ENCODE data around the gene KTI12.
"Not testable (repeated sequence)": the region's sequence is repeated elsewhere in the genome, so short reads cannot be mapped to it uniquely, and the experiment has no call there.

KTI12 gene

DNA sequence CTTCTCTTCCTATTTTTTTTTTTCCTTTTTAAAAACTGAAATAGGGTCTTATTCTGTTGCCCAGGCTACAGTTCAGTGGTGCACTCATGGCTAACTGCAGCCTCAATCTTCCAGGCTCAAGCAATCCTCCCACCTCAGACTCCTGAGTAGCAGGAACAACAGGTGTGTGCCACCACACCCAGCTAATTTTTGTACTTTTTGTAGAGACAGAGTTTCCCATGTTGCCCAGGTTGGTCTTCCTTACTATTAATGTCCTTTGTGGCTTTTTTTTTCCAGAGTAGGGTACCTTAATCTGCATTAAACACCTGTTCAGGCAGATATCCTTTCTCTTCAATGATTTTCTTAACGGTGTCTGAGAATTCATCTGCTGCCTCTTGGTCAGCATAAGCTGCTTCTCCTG is 4.3 kb upstream of the KTI12 start:
- no peak for DNase-seq

DNA sequence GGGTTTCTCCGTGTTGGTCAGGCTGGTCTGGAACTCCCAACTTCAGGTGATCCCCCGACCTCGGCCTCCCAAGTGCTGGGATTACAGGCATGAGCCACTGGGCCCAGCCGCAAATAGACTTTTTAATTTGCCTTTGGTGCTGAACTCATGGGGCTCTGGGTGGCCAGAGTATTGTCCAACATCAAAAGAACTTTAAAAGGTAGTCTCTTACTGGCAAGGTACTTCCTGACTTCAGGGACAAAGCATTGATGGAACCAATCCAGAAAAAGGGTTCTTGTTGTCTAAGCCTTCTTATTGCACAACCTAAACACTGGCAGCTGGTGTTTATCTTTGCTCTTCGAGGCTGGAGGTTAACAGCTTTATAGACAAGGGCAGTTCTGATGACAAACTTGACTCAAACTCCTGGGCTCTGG is 3.8 kb upstream of the KTI12 start:
- no peak for DNase-seq

DNA sequence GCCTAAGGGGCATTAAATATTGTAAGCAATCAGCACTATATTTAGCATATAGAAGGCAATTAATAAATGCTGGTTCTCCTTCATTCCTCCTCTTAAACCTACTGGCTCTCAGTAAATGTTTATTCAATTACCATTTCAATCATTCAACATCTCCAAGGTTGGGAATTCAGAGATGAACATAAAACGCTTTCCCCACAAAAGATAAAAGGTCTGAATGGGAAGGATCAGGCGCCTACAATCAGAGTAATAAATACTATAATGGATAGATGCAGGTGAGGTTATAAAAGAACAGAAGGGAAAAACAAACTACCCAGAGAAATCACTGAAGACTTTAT is 407 bp upstream of the KTI12 start:
- DNase-seq: no peak

DNA sequence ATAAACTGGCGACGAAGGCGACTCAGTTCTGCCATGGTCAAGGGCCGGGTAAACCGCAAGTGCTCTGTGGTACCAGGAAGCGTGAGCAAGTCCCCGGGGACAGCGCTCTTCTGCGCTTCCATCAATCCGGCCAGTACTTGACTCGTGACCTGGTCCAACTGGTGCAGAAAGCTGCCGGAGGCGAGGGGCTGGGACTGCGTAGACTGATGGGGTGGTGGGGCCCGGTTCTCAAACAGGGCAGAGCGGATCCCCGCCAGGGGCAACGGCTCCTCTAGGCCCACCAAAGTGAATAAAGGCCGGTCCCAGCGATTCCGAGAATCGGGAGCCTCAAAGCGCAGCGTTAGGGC is 852 bp downstream of the KTI12 start:
- peak; percentile 8 to 58 for DNase-seq

DNA sequence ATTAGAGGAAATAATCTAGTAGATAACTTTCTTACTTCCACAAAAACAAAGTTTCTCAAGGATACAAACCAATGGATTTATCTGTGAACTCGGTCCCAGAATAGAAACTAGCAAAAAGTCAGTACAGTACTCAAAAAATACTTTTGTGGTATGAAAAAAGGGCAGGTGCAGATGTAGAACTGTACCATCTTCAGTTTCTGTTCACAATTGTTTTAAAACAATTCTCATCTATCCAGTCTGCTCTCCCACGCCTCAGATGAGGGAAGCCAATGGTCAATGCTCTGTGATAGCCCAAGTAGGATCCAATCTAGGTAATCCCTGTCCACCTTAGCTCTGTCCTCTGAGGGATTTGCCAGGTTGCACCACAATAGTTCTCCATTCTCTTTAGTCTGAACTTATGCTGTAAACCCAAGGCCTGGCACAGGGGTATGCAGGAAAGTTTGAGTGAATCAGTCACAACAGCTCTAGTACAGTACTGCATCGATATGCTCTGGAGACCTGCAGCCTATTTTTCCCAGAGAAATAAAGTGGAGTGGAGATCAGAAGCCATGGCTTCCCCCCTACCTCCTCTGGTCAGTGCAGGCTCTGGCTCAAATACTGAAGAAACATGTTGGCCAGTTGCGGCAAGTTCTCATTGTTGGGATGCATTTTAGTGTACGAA is 1.4 kb downstream of the KTI12 start:
- no peak for DNase-seq

DNA sequence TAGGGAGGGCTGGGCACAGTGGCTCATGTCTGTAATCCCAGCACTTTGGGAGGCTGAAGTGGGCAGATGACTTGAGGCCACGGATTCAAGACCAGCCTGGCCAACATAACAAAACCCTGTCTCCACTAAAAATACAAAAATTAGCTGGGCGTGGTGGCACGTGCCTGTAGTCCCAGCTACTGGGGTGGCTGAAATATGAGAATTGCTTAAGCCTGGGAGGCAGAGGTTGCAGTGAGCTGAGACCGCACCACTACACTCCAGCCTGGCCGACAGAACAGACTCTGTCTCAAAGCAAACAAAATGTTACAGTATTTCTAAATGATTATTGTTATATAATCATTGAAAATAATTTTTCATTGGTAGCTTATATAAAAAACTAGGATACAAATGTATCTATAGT is 4.8 kb downstream of the KTI12 start:
- DNase-seq: not testable (repeated sequence)

DNA sequence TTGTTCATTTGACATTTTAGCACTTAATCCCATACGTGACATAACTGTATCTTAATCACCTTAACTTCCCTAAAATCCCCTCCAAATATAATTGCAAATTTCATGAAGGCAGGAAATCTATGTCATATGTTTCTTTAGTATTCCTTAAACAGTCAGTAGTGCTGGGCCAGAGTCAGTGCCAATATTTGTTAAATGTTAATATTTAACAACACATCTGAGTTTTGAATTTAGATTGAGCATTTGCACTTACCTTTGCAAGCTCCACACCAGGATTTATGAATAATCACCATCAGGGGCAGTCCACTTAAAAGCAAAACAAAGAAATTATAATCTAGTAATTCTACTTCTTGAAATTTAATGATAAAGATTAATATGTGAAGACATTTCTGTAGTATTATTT is 5.3 kb downstream of the KTI12 start:
- DNase-seq: no peak

DNA sequence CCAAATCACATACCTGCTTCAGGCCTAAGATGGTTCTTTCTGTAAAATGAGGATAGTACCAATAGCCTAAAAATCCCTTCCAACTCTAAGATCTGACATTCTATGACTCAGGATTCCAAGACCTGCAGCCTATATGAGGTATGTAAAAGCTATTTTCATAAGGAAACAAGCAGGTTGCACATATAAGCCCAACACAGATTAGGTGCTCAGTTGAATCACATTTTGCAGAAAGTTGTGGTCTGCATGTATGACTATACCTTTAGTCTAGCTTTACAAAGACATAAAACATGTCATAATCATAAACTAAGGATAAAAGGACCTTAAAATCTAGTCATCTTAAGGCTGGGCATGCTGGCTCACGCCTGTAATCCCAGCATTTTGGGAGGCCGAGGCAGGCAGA is 7.3 kb downstream of the KTI12 start:
- no peak for DNase-seq

DNA sequence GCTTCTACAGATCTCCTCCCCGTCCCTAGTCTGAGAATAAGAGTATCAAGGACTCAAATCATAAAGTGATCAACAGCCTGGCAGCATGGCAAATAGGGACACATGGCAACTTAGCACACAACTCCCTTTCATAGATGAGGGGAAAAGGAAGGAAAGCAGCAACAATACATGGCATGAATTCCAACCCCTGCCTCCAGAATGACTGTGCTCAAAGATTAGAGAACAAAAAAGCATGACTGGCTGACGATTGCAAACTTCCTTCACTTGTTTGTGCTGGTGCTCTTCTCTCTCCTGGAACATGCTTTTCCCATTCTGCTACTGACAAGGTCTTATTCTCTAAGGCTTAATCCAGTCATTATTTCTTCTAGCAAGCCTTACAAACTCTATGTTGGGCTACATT is 11.5 kb downstream of the KTI12 start:
- DNase-seq: no peak

DNA sequence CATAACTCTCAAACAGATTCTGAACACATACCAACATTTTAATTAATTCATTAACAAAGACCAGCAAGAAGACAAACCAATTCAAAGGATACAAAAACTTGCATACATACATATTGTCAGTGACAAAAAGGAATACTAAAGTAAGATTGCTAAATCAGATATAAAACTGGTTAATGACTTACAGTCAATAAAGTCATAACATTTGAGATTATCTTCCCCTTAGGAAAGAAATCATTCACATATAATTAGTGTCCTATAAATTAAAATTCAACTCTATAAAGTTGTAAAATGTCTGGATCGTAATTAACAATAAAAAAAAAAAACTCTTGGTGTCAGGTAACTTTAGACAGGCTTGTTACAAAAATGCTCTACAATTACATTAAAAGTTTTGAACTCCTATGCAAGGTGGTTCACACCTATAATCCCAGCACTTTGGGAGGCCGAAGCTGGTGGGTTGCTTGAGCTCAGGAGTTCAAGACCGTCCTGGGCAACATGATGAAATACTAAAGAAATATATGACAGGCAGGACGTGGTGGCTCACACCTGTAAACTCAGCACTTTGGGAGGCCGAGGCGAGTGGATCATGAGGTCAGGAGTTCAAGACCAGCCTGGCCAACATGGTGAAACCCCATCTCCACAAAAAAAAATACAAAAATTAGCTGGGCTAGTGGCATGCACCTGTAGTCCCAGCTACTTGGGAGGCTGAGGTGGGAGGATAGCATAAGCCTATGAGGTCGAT is 25.4 kb downstream of the KTI12 start:
- DNase-seq: no peak

DNA sequence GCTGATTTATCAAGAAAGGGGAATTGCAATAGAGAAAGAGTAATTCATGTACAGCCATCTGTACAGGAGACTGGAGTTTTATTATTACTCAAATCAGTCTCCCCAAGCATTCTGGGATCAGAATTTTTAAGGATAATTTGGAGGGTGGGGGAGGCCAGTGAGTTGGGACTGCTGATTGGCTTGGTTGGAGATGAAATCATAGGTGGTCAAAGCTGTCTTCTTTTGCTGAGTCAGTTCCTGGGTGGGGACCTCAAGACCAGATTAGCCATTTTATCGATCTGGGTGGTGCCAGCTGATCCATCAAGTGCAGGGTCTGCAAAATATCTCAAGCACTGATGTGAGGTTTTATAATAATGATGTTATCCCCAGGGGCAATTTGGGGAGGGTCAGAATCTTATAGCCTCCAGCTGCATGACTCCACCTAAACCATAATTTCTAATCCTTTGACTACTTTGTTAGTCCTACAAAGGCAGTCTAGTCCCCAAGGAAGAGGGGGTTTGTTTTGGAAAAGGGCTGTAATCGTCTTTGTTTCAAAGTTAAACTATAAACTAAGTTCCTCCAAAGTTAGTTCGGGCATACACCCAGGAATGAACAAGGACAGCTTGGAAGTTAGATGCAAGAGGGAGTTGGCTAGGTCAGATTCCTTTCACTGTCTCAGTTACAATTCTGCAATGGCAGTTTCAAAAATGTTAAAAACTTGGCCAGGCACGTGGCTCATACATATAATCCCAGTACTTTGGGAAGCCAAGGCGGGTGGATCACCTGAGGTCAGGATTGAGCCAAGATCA is 26.2 kb downstream of the KTI12 start:
- no peak for DNase-seq

DNA sequence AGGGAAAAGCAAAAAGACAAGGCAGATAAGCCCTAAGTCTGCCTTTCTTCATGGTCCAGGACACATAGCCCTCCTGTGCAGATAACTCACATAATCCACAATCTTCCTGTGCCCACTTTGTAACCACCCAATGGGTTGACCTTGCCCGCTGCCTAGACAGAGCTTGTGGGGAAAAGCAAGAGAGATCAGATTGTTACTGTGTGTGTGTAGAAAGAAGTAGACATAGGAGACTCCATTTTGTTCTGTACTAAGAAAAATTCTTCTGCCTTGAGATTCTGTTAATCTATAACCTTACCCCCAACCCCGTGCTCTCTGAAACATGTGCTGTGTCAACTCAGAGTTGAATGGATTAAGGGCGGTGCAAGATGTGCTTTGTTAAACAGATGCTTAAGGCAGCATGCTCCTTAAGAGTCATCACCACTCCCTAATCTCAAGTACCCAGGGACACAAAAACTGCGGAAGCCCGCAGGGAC is 27.5 kb downstream of the KTI12 start:
- DNase-seq: not testable (repeated sequence)

DNA sequence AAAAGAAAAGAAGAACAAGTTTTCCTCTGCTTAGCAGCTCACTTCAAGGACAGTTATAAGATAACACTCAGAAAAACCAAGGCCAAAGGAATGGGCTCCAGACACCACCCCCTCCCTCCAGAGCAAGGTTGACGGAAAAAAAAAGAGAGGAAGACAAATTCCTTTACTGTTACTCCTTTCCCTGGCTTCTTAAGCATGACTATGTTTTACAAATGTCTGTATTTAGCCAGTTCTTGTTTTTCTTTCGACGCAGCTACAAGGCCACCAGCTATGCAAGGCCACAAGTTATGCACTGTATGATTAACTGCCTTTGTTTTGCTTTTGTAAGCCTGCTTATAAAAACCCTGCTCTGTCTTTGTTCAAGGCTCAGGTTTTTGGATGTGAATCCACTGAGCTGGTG is 28.1 kb downstream of the KTI12 start:
- not testable (repeated sequence) for DNase-seq

DNA sequence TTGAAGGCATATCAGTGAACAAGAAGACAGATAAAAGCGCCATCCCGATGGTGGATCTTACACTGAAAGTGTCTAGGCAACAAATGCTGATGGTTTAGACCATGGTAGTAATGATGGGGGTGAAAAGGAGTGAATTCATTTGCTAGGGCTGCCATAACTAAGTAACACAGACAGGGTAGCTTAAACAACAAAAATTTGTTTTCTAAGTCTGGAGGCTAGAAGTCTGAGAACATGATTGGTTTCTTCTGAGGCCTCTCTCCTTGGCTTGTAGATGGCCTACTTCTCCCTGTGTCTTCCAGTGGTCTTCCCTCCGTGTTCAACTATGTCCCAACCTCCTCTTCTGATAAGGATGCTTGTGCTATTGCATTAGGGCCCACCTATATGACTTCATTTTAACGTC is 29.7 kb downstream of the KTI12 start:
- DNase-seq: no peak

DNA sequence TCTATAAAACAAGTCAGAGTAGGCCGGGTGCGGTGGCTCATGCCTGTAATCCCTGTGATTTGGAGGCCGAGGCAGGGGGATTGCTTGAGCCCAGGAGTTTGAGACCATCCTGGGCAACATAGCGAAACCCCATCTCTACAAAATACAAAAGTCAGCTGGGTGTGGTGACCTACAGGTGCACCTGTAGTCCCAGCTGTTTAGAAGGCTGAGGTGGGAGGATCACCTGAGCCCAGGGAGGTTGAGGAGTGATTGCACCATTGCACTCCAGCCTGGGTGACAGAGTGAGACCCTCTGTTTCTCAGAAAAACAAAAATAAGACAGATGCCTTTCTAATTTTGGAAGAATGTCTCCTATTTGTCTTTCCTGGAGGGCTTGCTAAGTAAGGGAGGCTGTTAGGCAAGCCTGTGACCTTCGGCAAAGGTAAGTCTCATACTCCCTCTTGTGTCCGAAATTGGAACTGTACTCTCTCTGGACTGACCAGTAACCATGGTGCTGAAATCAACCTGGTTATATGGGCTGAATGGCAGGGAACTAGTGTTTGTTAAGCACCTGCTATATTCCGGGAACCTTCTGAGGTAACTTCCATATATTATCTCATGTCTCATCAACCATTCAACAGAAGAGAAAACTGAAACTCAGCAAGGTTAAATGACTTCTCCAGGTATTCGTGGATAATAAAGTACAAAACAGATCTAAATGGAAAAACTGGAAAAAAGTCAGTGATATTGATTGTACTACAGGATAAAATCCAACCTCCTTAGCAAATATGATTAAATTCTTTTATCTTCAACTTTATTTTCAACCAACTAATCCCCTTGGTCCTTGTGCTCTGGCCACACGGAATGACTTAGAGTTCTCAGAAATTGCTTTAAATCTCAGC is 31.3 kb downstream of the KTI12 start:
- peak; percentile 71 to 92 for DNase-seq

DNA sequence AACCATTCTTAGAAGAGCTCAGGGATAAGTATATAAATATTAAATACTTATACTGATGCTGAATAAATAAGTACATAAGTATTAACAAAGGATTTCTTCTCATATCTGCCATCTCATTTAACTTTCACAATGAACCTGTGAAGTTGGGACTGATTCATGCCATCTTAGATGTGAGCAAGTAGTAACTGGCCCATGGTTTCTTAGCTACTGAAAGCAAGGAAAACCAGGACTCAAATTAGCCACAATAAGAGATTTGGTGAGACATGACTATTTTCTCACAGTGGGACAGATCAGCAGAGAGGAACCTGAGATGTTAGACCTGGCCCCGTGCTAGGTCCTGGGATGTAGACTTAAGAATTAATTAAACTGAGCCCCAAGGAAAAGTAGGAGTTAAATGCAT is 34.9 kb downstream of the KTI12 start:
- no peak for DNase-seq

DNA sequence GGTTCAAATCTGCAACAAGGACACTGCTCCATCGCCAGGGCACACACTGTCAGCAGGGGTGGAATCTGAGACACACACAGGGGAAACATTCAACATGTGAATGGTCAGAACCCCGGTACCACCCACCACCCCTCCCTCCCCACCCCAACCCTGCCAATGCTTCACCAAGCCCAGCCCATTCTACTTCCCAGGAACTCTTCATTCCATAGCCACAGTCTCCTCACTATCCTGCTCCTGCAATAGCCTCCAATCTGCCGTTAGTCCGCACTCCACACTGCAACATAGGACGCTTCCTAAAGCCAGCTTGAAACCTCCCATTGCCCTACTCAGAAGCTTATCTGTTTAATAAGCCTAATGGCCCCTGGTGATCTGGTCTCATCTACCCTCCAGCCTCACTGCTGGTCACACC is 35.6 kb downstream of the KTI12 start:
- no peak for DNase-seq

DNA sequence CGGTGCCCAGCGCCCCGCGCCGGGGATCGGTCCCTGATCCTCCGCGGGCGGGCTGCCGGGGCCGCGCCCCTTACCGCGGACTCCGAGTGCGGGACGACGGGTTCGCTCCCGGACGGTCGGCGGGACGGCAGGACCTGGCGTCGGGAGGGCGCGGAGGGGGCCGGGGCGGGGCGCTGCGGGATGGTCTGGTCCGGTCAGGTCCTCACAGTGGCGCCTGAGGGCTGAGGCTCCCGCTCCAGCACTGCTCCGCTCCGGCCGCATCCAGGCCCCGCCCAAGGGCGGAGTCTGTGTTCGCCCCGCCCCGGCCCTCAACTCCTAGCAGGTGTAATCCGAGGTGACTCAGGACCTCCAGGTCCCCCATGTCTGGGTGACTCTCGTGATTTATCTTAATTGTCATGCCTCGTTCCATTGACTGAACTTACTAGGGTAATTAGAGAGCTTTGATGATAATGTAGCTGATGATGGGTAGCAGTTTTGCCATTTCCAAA is 43.1 kb downstream of the KTI12 start, which contains the start of gene RAB3B:
Gene RAB3B (minus strand): TSS at position 223 of the 488 bp plus-strand sequence. CDS start 13,583 bp downstream, outside the sequence.
- peak; percentile 23 to 78 for DNase-seq

DNA sequence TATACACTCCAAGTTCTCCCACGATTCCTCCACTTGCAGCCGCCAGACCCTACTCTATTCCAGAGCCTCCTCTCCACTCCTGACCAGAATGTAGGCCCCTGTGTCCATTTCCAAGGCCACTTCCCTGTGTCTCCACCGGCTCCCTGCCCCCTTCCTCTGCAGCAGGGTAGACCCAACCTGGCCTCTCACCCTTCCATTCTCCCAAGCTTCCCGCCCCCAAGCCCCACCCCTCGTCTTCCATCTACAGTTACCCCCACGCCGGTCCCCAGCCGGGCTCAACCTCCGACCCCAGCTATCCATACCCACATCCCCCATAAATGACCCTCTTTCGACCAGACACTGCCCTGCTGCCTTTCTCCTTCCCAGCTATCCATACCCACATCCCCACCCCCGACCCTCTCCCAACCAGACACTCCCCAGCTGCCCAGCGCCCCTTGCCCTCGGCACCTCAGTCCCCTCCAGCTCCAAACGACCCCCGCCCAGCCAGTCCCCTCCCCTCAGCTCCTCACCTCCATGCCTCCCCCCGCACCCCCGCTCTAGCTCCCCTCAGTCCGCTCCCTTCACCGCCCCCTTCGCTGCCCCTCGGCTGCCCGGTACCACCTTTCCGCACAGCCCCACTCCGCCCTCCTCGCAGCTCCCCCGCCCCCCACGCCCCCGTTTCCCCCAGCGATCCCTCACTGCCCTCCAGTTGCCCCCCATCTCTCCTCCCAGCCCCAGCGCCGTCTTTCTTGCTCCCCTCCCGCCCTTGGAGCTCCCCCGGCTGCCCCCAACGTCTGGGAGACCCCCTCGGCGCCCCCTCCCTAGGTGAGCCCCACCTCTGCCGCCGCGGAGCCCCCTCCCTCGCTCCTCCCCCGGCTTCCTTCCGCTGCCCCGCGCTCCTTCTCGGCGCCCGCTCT is 43.8 kb downstream of the KTI12 start:
- no peak for DNase-seq

DNA sequence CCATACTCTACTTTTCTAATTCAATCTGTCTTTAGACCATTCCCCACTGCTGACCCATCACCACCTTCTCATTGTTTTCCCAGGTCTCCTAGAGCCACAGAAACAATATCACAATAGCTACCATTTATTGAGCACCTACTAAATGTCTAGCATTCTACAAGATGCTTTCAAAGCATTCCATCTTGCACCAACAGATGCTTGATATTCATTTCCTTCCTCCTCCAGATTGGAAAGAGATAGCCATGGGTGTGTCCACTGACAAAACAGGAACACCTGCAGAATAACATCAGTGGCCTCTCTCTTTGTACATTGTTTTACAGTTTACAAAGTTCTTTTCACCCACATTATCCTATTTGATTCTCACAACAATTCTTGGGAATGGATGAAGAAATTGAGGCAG is 45.4 kb downstream of the KTI12 start:
- DNase-seq: no peak

DNA sequence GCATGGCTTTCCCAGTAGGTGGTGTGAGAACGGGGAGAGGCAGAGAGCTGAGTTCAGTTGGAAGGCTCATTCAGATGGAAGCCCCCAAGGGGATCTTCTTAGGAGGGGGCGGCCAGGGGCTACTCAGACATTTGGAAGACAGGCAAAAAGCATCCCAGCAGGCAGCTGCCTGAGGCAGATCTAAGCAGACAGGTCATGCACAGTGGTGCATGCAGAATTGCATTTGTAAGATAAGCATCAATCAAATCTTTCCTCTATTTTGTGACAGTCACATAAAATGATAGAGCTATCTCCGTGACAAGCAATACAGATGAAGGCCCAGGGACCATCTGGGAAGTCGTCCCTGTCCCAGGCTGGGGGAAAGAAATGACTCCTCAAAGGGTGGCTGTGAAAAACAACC is 46.9 kb downstream of the KTI12 start:
- DNase-seq: no peak

DNA sequence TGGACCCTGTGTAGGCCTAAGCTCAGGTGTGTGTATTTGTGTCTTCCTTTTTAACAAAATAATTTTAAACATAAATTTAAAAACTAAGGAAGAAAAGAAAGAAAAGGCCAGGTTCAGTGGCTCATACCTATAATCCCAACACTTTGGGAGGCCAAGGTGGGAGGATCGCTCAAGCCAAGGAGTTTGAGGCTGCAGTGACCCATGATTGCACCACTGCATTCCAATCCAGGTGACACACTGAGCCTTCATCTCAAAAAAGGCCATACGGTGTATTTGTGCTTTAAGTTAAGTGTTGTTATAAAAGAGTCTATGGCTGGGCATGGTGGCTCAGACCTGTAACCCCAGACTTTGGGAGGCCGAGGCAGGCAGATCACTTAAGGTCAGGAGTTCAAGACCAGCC is 51.4 kb downstream of the KTI12 start:
- DNase-seq: no peak

Data from NCI-H526 (cell line).